KMS-11 (cell line): Measurements from ENCODE around the gene SEMA6D.

Source experiments
- H2AFZ ChIP-seq: fragments of 200-600 bp; sonication (generic); 2 replicates; pipeline ENCODE4 v1.6.1; 2016; ENCODE audit warnings: antibody characterized with exemption, mixed run types, low read depth
- H3K27ac ChIP-seq: fragments of 200-600 bp; sonication (generic); 2 replicates; pipeline ENCODE4 v1.6.1; 2016; ENCODE audit warnings: mild to moderate bottlenecking, mixed run types
- H3K27me3 ChIP-seq: fragments of 200-600 bp; sonication (generic); 2 replicates; pipeline ENCODE4 v1.6.1; 2017; ENCODE audit warnings: mild to moderate bottlenecking, low read depth, mixed run types, moderate library complexity; ENCODE audit not compliant: insufficient read depth
- H3K36me3 ChIP-seq: fragments of 200-600 bp; sonication (generic); 2 replicates; pipeline ENCODE4 v1.6.1; 2017; ENCODE audit warnings: mild to moderate bottlenecking, mixed run types; ENCODE audit not compliant: insufficient read depth
- H3K4me1 ChIP-seq: fragments of 200-600 bp; sonication (generic); 2 replicates; pipeline ENCODE4 v1.6.1; 2016; ENCODE audit warnings: mild to moderate bottlenecking, low read depth, mixed run types; ENCODE audit not compliant: poor library complexity, severe bottlenecking
- H3K4me2 ChIP-seq: fragments of 200-600 bp; sonication (generic); 2 replicates; pipeline ENCODE4 v1.7.0; 2016; ENCODE audit warnings: mild to moderate bottlenecking, mixed run types
- H3K4me3 ChIP-seq: fragments of 200-600 bp; sonication (generic); IDR thresholded peaks from 2 replicates; pipeline ENCODE4 v1.6.1; 2017; ENCODE audit warnings: low read depth, low read length, mixed read lengths; ENCODE audit not compliant: insufficient read depth
- H3K79me2 ChIP-seq: fragments of 200-600 bp; sonication (generic); 2 replicates; pipeline ENCODE4 v1.6.1; 2016; ENCODE audit warnings: low read depth, mixed run types; ENCODE audit not compliant: insufficient read depth
- H3K9ac ChIP-seq: fragments of 200-600 bp; sonication (generic); 2 replicates; pipeline ENCODE4 v1.6.1; 2016; ENCODE audit warnings: mild to moderate bottlenecking, mixed run types
- H4K20me1 ChIP-seq: fragments of 200-600 bp; sonication (generic); 2 replicates; pipeline ENCODE4 v1.6.1; 2016; ENCODE audit warnings: mild to moderate bottlenecking, mixed run types; ENCODE audit not compliant: insufficient read depth
- CTCF ChIP-seq: fragments of 200-600 bp; sonication (generic); conservative IDR thresholded peaks from 2 replicates; pipeline ENCODE4 v1.6.1; 2017; ENCODE audit warnings: low read depth, mild to moderate bottlenecking, antibody characterized with exemption, low read length, moderate library complexity, mixed read lengths

SEMA6D gene

GRCh38 chr15:47792231-47792630 is 74.9 kb downstream of the SEMA6D start:
- no peaks in the 10 kb centered on the region for H3K4me1 ChIP-seq
- TF ChIP-seq CTCF: no peak
- no peak overlapping the region for H3K9ac ChIP-seq
- no peak overlapping the region for H3K4me2 ChIP-seq
- no peaks in the 10 kb centered on the region for H4K20me1 ChIP-seq
- no peak overlapping the region for H3K4me3 ChIP-seq
- H3K27ac ChIP-seq: no peak overlapping the region
- H2AFZ ChIP-seq: no peak overlapping the region
- no peaks in the 10 kb centered on the region for H3K27me3 ChIP-seq
- H3K36me3 ChIP-seq: no peaks in the 10 kb centered on the region
- no peaks in the 10 kb centered on the region for H3K79me2 ChIP-seq

GRCh38 chr15:47794252-47794914 is 77.1 kb downstream of the SEMA6D start:
- Histone ChIP-seq H3K27me3 (no peaks in the 10 kb centered on the region), H2AFZ (no peak overlapping the region), H3K4me2 (no peak overlapping the region), H3K36me3 (no peaks in the 10 kb centered on the region), H3K4me1 (no peaks in the 10 kb centered on the region), H3K27ac (no peak overlapping the region), H3K4me3 (no peak overlapping the region), H4K20me1 (no peaks in the 10 kb centered on the region), H3K79me2 (no peaks in the 10 kb centered on the region), H3K9ac (no peak overlapping the region)
- TF ChIP-seq CTCF: no peak

- H4K20me1 ChIP-seq: no peaks in the 10 kb centered on the region
- H3K36me3 ChIP-seq: no peaks in the 10 kb centered on the region
- H3K79me2 ChIP-seq: no peaks in the 10 kb centered on the region
- H3K27me3 ChIP-seq: no peaks in the 10 kb centered on the region
- no peaks in the 10 kb centered on the region for H3K4me1 ChIP-seq
- H3K4me2 ChIP-seq: no peak overlapping the region
- H3K27ac ChIP-seq: no peak overlapping the region
- H3K4me3 ChIP-seq: no peak overlapping the region
- no peak for TF ChIP-seq CTCF
- no peak overlapping the region for H3K9ac ChIP-seq
- no peak overlapping the region for H2AFZ ChIP-seq
Measured at GRCh38 chr15:47795864-47796263, 78.6 kb downstream of the SEMA6D start.

- H3K27me3 ChIP-seq: no peaks in the 10 kb centered on the region
- H3K36me3 ChIP-seq: no peaks in the 10 kb centered on the region
- TF ChIP-seq CTCF: no peak
- H3K4me3 ChIP-seq: no peak overlapping the region
- no peaks in the 10 kb centered on the region for H3K79me2 ChIP-seq
- H3K9ac ChIP-seq: no peak overlapping the region
- no peak overlapping the region for H2AFZ ChIP-seq
- H3K4me2 ChIP-seq: no peak overlapping the region
- H3K27ac ChIP-seq: no peak overlapping the region
- H4K20me1 ChIP-seq: no peaks in the 10 kb centered on the region
- no peaks in the 10 kb centered on the region for H3K4me1 ChIP-seq
Measured at GRCh38 chr15:47796339-47796738, 79.0 kb downstream of the SEMA6D start.
